T-helper 1 cell treated with Interleukin-12 subunit alpha and Interleukin-12 subunit beta and Interleukin-4 antibody, amounts not matched to agents 30 ng/mL and 1 ng/mL, for 36 hours (primary cell): ENCODE data around the gene SLC39A3. TPM values are rescaled to one million over a fixed set of nuclear protein-coding genes. Genes with fewer than 3 reads are reported as not detected.

Experiments
- intact Hi-C: fragments of 100-400 bp; cut with micrococcal nuclease; formaldehyde crosslinking; loops from one replicate; pipeline ENCODE4 v1.15.1; 2024
- total RNA-seq: library from RNA; stranded (reverse); gene quantifications from 2 replicates; pipeline ENCODE4 v1.2.3, GENCODE V29; 2022

SLC39A3 gene
- total RNA-seq, 1 donor from 2014 or later: 30.9 TPM

DNA sequence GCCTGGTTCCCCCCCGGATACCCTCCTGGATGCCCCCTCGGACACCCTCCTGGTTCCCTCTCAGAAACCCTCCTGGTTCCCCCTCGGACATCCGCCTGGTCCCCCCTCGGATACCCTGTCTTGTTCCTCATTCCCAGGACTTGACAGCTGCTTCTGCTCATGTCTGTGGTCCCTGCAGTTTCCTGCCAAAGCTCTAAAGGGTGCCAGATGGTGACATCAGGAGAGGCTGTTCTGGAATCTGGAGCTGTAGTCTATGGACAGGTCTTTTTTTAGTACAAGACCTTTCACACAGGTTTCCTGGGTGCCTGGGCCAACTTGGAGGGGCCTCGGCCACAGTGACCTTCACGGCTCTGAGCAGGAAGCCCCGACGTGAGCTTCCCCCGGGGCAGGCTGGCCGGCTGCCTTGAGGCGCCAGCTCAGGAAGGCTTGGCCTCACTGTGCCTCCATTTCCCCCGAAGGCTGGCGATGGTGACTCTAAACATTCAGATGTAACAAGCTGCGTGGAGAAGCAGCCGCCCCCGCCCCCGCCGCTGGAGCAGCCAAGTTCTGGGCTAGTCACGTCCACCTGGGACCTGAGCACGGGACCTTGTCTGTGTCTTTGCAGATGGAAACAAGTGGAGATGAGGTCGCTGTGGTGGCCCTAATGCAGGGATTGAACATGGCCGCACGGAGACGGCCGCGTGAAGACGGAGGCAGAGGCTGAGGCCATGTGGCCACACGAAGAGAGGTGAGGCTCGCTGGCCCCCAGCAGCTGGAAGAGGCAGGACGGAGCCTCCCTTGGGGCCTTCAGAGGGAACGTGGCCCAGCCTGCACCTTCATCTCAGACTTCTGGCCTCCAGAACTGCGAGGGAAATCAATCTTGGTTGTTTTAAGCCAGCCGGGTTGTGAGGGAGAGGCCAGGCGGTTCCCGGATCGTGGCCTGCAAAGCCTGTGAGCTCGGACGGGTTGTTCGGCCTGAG, 30.5 kb upstream of the SLC39A3 start:
- intact Hi-C loops: no loop called here

DNA sequence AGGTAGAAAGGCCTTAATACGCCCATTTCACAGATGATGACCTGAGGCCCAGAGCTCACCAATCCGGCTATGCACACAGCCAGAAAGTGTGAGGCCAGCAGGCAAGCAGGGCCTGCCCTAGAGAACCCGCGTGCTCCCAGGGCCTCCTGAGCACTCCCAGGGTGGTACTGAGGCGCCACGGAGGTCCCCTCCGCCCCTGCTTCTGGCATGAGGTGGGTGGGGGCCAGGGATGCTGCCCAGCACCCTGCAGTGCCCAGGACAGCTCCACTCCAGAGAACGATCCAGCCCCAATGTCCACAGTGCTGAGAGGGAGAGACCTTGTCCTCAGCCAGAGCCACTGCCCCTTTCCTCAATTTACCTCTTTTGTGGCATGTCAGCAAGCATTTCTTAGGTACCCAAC, 29.4 kb upstream of the SLC39A3 start:
- intact Hi-C loops: no loop called here

DNA sequence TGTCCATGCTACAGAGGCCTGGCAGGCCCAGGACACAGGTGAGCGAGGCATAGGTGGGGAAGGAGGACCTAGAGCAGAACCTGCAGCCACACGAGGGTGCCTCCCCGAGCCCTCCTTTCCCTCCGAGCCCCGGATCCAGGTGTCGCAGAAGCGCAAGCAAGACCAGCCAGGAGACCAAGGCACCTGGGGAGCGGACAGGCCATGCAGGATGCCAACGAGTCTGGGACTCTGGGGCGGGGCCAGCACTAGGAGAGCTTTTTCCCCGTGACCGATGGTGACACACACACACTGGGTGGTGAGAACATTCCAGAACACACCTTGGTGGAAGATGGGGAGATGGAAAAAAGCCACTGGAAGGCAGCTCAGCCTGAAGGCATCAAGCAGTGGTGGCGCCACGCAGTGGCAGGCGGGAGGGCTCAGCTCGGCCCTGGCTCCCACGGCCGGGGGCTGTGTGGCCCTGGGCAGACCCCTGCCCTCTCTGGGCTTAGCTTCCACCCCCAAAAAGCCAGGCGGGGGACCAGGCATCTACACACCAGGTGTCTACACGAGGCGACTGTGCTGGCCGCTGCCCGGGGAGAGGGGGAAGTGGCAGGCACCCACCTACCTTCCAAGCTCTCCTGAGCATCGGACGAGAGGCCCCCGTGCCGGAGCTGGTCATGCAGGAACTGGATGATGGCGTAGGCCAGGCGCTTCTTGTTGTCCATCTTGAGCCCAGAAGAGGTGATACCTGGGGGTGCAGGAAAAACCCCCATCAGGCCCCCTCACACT, 28.7 kb upstream of the SLC39A3 start:
- intact Hi-C loops: no loop called here

DNA sequence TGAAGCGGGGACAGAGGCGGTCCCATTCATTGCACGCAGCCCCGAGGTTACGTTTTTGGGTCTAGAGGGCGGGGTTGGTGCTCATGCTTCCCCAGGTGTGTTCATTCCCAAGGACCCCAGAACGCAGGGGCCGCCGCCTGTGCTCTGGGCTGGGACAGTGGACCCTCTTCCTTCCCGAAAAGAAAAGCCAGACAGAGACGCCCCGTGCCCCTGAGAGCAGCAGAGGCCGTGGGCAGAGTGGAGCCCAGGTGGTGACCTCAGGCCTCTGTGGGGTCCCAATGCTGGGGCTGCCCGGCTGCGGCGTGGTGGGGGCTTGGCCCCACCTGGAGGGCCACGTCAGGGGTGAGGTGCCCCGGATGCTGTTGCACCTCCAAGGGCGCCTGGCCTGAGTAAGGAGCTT, 27.9 kb upstream of the SLC39A3 start:
- intact Hi-C loops: no loop called here

DNA sequence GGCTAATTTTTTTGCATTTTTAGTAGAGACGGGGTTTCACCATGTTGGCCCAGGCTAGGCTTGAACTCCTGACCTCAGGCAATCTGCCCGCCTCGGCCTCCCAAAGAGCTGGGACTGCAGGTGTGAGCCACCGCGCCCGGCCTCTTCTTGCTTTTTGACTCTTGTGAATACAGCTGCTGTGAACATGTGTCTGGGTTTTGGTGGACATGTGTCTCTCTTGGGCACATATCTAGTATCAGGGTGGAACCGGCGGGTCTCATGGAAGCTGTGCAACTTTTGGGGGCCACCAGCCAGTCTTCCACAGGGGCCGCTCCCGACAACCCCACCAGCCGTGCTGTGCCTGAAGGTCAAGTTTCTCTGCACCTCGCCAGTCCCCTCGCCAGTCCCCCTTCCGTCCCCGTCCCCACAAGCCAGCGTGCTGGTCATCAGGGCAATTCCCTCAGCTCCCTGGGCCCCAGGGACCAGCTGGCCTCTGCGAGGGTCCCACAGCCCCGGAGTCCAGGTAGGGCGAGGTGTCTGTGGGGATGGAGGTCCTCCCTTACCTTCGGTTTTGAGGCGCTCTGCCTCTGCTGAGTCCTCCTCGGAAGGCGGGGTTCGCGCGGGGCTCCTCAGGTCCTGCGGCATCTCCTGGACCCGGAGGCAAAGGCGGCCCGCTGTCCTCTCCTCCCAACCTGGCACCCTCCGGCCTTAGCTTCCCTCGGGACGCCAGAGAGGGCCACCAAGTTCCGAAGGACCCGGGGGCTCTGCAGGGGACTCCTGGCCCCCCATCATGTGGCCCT, 27.0 kb upstream of the SLC39A3 start:
- intact Hi-C loops: no loop called here

DNA sequence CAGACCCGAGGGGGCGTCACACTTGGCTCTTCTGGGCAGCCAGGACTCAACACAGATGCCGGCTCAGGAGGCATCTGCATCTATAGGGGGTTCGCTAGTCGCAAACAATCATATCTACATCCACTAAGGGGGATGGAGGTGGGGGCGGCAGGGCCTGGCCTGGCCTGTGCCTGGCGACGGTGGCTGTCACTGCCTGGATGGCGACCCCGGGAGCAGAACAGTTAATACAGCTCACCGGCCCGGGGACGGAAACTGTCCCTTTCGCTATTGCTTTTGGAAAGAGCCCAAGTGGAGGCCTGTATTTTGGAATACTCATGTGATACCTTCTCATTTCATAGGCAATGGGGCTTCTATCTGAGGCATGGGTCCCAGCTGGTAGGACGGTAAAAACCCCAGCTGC, 25.6 kb upstream of the SLC39A3 start:
- intact Hi-C loops: no loop called here

DNA sequence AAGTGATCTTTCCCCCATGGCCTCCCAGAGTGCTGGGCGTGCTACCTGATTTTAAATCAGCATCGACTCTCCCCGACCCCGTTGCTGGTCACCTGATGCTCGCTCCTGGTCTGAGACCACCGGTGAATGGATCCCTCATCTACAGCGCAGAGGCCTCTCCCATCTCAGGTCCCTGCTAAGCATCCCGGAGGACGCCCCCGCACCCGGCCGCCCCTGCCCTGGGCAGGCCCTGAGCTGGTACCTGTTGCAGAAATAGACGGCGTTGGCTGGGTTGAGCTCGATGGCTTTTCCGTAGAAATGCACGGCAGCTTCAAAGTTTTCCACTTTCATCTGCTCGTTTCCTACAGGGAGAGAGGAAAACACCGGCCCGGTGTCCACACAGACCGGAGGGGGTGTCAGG, 25.1 kb upstream of the SLC39A3 start:
- intact Hi-C loops: no loop called here

DNA sequence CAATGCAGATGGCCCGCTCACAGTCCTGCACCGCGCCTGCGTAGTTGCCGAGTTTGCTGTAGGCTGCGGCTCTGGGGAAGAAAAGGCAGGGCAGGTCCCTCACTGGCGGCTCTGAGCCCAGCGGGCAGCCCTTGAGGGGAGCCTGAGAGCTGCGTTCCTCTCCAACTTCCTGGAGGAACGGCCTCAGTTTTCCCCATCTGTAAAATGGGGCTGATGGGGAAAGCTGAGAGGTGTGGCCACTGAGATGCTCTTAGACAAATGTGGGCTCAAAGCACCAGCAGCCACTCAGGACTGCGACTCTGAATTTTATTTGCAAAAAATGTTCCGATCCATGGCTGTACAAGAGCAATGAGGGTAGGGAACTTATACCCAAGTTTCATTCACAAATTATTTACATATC, 23.9 kb upstream of the SLC39A3 start:
- intact Hi-C loops: no loop called here

DNA sequence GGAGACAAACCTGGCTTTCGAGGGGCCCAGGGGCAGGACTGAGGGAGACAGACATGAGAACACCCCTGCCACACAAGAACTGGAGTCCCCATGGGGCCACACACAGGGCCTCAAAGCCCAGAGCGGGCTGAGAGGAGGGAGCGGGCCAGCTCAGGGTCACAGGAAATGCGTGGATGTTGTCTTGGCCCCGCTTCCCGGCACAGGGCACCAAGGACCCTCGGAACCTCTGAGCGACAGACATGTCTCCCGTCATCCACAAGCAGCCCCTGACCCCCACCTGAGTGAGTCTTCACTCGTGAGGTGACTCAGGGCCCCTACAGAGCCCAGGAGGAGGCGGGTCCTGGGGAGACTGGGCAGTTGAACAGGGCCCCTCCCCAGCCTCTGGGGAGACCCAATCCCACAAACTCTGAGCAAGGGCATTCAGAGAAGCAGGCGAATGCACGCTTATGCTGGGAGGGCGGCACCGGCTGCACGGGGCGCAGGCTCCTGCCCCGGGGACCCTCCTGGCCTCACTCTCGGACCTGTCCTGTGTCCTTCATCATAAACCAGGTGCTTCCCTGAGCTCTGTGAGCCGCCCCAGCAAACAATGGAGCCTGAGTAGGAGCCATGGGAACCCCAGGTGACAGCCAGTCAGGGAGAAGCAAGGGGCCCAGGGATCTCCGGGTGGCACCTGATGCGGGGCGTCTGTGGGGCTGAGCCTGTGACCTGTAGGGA, 23.1 kb upstream of the SLC39A3 start:
- intact Hi-C loops: no loop called here

DNA sequence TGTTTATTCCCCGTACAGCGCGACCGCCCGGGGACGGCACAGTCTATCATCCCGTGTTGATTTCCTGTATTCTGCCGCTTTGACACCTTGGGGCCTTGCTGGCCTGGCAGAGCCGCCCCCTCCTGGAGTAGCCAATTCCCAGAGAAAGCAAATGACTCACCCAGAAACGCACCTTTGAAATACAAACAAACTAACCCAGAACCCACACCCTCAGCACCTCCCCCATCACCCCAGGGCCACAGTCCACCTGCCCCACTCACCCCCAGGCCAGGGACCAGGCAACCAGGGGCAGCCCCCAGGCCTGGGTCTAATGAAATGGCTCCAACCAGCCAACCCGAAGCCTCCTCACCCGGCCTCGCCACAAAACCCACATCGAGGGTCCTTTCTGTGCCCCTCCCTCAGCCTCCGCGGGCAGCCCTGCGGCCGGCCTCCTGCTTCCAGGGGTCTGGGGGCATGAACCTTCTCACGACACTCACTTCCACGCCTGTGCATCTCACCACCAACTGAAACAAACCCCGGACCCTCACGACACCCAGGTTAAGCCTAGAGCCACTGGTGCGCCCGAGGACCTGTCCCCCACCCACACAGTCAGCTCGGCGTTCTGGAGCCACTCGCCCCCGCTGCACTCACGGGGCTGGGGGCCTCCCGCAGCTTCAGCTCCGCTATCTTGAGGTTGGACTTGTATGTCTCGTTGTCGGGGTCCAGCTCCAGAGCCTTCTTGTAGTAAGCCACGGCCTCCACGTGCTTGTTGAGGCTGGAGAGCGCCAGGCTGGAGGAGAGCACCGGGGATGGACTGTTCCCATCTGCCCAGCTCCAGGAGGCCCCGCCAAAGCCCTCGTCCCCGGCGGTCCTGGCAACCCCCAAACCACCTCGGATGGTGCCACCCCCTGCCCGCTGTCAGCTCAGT, 22.3 kb upstream of the SLC39A3 start:
- intact Hi-C loops: no loop called here

DNA sequence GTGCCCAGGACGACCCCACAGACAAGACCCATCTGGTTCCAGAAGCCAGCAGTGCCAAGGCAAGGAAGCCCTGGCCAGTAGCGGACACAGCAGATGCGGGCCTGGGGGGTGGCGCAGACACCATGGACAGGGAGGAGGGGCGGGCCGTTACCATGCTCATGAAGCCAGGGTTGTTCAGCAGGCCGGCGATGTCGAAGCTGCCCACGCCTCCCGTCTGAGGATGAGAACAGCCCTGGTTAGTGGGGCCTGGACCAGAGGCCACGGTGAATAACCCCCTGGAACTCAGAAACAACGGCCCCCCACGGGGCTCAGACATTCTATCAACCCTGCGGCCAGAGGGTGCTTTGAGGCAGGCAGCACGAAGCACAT, 21.5 kb upstream of the SLC39A3 start:
- intact Hi-C loops: no loop called here

DNA sequence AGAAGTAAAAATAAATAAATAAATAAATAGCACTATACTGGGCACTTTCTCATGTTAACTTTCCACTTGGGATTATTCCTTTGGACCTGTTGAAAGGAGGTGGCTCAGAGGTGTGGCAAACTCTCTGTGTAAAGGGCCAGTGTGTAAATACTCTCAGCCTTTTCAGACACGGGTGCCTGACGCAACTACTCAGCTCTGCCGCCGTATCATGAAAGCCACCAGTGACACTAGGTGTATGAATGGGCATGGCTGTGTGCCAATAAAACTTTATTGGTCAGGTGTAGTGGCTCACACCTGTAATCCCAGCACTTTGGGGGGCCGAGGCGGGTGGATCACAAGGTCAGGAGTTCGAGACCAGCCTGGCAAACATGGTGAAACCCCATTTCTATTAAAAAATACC, 20.1 kb upstream of the SLC39A3 start:
- intact Hi-C loops: no loop called here

DNA sequence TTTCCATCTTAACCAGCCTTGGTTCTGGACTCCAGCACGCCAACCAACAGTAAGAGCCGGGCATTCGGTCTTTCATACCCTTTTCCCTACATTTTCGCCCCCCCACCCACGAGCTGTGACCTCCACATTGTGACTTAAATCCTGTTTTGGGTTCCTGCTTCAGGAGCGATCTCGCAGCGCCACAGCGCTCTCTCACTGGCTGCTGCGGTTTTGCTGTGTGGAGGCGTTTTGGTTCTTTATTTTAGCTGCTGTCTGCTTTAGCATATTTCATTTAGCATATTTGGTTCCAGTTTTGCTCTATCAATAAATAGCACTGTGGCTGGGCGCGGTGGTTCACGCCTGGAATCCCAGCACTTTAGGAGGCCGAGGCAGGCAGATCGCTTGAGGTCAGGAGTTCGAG, 19.5 kb upstream of the SLC39A3 start:
- intact Hi-C loops: no loop called here

DNA sequence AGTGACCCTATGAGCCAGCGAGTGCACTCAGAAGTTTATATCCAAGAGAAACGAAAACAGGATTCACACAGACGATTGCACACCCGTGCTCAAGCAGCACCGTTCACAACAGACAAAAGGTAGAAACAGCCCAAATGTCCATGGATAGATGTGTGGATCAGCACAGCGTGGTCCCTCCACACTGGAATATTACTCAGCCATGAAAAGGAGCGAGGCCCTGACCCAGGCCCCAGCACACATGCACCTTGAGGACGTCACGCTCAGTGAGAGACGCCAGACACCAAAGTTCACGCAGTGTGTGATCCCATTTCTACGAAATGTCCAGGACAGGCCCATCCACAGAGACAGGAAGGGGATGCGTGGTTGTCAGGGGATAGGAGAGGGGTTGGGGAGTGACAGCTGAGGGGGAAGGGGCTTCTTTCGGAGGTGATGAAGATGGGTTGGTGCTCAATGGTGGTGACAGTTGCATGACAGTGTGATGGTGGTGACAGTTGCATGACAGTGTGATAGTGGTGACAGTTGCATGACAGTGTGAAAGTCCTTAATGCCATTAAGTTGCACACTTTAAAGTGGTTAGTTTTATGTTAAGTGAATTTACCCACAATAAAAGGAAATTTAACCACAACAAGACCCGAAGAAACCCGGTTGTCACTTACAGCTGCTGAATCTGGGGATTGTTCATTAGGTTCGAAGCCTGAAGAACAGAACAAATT, 18.9 kb upstream of the SLC39A3 start:
- intact Hi-C loops: no loop called here

DNA sequence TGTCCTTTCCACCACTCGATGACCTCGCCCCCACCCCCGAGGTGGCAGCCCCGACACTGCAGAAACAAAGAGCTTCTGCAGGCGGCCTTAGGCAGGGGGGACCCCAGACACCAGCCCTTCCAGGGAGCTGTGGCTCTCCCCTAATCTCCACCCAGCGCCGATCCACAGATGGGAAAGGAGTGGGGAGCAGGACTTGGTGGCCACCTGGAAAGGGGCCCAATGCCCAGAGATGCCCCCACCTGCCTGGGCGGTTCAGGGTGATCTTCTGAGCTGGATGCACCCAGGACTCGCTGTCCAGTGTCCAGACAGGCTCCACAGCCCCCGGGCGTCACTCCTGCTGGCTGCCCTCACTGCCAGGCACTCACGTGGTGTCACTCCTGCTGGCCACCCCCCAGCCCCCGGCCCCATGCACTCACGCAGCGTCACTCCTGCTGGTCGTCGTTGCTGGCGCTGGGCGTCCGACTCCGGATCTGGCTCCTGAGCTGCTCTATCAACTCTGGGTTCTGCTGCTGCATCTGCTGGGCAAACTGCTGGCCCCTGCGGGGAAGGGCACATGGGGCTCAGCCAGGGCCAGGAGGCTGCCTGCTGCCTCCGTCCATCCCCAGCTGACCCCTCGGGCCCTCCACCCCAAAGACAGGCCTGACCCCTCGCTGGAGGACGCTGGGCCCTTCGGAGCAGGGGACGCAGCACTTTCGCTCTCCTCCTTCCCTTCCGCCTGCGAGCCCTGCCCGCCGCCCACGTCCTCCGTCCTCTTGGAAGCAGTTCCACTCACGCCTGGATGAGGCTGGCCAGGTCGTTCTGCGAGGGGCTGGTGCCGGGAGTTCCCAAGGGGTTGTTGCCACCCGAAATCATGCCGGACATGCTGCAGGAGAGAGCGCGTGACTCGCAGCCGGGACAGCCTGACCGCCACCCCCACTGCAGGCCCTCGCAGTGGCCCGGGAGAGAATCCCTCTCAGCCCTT, 17.4 kb upstream of the SLC39A3 start:
- intact Hi-C loops: no loop called here

DNA sequence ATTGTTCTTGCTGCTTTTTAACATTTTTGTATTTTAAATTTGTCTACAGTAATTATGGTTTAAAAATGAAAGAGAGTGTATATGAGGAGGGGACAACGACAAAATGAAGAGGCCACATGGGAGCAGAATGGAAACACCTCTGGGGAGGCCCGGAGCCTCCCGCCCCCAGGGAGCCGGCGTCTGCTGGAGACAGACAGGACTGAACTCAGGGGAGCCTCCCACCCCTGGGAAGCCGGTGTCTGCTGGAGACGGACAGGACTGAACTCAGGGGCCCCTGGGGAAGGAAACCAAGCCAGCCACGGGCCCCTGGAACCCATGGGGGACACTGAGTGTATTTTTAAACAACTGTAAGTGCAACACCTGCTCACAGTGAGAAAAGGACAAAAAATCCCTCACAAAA, 16.7 kb upstream of the SLC39A3 start:
- intact Hi-C loops: no loop called here

DNA sequence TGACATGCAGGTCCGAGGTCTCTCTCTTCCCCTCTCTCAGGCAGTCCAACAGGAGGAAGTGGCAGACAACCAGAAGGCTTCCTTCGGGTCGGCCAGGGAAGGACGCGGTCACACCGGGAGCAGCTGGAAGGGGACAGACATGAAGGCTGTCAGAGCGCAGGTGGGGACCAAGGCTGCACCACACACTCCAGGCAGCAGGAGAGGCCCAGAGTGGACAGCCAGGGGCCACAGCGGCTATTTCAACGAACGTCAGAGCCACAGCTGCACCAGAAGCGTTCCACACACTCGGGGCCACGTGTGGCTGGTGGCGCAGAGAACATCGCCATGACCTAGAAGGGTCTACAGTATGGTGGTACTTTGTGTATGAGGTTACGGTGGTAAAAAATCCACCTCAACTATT, 16.0 kb upstream of the SLC39A3 start:
- intact Hi-C loops: no loop called here

DNA sequence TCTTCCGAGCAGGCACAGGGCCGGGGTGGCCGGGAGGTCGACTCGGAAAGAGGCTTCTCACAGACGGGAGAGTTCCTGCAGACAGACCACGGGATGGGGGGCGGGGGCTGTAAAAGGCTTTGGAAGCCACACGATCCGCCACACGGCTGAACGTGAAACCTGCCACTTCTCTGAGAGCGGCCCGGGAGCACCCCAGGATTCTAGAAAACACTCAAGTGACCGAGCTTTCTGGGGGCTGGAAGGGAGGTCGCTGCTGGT, 15.6 kb upstream of the SLC39A3 start:
- intact Hi-C loops: no loop called here
